MV-4-11 (cell line): ENCODE data around the gene MYO9A.

Source experiments
- DNase-seq: peaks from one replicate; lab custom pipeline; 2025; lab: John Stamatoyannopoulos, UW

The MYO9A gene, protein sequence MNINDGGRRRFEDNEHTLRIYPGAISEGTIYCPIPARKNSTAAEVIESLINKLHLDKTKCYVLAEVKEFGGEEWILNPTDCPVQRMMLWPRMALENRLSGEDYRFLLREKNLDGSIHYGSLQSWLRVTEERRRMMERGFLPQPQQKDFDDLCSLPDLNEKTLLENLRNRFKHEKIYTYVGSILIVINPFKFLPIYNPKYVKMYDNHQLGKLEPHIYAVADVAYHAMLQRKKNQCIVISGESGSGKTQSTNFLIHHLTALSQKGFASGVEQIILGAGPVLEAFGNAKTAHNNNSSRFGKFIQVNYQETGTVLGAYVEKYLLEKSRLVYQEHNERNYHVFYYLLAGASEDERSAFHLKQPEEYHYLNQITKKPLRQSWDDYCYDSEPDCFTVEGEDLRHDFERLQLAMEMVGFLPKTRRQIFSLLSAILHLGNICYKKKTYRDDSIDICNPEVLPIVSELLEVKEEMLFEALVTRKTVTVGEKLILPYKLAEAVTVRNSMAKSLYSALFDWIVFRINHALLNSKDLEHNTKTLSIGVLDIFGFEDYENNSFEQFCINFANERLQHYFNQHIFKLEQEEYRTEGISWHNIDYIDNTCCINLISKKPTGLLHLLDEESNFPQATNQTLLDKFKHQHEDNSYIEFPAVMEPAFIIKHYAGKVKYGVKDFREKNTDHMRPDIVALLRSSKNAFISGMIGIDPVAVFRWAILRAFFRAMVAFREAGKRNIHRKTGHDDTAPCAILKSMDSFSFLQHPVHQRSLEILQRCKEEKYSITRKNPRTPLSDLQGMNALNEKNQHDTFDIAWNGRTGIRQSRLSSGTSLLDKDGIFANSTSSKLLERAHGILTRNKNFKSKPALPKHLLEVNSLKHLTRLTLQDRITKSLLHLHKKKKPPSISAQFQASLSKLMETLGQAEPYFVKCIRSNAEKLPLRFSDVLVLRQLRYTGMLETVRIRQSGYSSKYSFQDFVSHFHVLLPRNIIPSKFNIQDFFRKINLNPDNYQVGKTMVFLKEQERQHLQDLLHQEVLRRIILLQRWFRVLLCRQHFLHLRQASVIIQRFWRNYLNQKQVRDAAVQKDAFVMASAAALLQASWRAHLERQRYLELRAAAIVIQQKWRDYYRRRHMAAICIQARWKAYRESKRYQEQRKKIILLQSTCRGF (N-terminal part only)

DNA sequence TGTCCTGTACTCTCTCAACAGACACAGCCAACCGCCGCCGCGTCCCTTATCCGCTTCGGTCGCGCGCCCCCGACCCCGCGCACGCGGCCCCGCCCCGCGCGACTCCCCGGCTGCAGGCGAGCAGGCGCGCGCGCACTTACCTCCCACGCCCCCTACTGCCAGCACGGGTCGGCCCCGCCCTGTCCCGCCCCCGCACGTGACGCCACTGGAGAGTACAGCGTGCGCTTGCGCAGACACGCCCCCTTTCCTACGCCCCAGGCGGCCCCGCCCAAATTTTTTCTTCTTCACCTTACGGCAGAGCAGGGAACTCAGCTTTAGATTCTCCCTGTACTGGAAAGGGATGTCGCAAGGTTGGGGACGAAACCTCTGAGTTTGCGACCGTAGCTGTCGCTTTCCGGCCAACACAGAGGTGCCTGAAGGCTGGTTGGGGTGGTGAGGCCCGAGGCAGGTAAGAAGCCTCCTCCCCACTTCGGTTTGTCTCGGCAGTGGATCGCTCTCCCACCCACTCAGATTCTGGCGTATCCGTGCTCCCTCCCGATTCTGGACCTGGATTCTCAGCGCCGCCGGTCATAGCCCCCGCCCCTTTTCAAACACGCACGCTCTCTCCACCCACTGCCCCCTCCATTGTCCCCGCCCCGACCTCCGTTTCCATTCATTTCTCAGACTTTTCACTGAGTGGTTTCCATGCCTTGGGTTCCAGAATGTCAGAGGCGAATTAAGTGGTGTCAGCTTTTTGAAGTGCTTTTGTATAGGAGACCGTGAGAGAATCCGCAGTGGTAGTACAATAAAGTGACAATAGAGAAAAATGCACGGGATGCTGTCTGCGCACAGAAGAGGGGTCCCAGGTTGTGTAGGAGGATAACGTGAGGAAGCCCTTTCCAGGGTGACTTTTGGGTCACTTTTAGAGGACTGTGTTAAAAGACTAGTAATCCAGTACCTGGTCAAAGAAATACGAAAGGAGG lies at the start of gene MYO9A, which contains the start of gene SENP8:
TSS of gene MYO9A (minus strand) at position 134 of the 962 bp plus-strand sequence. CDS start 71,587 bp downstream, outside the sequence.
TSS of gene SENP8 (plus strand) at position 387 of the 962 bp plus-strand sequence. CDS start 21,221 bp downstream, outside the sequence.
- DNase-seq: peak; percentile 98

DNA sequence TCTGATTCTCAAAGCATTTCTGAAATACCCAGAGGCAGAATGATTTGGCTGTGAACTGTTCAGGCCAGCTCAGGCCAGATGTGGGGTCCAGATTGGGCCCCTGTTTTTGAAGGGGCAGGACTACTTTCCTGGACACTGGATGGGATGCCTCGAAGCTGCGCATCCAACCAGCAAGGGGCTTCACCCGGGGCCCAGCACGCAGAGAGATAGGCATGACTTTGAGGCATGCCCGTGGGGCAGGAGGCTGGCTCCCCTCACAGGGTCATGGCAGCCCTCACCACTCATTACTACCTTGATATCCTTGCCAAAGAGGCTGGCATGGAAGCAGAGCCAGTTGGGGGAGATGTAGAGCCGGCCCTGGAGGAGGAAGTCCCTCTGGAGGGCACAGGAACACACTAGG lies 49.5 kb upstream of the MYO9A start:
- no peak for DNase-seq

DNA sequence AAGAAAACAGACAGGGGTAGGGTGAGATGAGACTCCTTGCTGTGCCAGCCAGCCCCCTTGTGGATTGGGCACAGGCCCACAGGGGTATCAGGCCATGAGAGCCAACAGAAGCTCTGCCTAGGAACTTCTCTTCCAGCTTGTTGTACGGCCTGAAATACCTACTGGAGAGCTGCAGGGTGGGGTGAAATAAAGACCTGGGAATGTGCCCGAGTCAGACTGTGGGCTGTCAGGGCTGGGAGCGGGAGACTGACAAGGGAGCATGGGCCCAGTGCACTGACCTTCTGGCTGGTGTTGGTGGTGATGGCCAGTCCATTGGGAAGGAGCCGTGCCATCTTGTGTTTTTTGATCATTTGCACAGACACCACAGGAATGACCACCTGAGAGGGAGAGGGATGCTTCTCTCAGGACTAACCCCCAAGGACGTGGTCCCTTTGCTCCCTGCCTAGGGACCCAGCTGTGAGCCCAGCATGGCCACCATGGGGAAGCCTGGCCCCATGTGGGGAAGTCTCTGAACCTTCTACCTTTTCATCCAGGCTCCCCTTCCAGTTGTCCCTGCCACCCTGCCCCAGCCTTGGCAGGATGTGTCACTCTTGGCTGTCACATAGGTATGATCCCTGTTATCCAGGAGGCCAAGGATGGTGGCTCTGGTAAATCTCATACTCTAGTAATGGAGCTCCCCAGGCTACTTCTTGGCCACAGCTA lies 48.9 kb upstream of the MYO9A start:
- no peak for DNase-seq

DNA sequence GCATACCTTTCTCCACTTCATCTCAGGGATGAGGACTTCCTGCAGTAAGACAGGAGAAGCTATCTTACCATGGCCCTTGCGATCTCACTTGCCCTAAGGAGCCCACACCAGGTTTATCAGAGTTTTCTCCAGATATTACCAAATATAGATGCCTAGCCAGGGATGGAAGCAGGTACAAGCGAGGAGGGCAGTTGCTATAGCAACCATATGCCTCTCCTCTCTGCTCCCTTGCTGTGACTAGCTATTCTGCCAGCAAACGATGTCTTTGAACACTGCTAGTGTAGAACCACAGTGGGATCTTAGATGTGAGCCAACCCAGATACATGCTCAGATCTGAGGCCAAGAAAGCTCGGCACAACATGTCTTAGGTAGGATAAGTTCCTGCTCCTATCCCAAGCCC lies 45.8 kb upstream of the MYO9A start:
- DNase-seq: no peak

DNA sequence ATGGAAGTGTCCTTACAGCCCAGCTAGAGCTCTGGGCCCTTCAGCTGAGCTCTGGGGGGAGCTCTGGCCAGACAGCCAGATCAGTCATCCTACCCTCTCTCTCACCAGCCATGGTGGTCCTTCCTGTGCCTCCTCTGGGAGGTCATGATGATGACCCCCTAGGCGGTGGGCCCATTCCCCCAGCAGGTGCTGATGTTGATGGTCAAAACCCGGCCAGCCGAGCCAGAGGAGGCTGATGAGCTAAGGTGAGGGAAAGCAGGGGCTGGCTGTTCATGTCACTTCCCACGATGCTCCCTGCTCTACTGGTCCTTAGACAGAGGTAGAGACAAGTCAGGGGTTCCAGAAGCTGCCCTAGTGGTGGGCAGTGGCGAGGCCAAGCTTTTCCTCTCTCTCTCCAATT lies 44.6 kb upstream of the MYO9A start:
- DNase-seq: no peak

DNA sequence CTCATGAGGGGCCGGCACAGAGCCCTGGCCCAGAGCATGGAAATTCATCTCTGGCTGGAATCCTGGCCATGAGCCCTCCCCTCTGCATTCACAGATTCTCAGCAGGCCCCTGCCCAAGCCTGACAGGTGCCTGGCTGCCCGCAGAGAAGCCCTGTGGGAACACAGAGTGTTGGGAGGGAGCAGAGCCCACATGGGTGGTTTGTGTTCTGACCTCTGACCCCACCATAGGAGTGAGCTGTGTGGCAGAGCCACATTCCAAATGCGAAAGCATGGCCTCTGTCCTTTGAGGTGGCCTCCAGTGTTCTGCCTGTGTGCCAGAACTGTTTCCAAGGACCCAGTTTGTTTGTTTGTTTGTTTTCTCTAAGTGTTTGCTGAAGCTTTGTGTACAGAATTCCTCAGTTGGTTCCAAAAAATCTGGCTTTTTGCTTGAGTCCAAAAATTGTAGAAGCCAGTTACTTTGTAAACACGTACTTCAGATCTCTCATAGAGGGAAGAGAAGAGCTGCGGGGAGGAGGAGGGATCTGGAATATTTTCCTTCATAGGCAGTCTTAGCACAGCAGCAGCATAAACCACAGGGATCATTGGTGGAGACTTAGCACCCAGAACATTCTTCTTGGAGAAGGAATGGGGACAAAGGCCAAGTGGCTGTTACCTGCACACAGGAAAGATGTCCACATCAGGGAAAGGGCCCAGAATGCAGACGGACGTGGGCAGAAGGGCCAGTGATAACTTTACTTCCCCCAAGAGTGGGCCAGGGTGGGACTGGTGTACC lies 43.6 kb upstream of the MYO9A start:
- DNase-seq: no peak

DNA sequence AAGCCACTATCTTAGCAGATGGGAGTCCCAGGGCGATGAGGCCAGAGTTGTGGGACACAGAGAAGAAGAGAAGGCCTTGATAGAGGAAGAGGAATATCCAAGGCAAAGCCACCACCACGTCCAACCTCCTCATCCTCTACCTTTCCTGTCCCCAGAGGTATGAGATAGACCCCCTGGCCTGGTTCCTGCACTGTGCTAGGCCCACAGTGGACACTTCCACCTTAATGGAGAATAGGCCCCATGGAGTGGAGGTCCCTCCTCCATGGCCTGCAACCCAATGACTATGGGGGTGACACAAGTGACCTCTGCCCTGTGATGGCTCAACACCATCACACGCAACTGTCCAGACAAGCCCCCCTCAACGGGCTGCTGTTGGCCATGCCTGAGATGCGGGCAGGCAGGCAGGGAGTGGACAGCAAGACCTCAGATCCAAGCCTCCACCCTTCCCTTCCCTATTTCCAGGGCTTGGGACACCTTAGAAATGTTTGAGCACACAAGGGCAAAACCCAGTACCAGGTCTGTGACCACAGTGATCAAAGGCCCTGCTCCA lies 42.8 kb upstream of the MYO9A start:
- no peak for DNase-seq

DNA sequence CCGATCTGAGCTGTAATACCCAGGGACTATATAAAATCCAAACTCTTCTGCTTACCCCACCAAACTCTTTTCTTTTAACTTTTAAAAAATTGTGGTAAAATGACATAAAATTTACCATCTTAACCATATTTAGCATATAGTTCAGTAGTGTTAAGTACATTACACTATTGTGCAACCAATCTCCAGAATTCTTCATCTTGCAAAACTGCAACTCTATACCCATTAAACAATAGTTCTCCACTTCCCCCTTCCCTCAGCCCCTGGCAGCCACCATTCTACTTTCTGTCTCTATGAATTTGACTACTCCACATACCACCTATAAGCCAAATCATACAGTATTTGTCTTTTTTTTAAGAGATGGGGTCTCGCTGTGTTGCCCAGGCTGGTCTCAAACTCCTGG lies 39.0 kb upstream of the MYO9A start:
- DNase-seq: peak; percentile 71

DNA sequence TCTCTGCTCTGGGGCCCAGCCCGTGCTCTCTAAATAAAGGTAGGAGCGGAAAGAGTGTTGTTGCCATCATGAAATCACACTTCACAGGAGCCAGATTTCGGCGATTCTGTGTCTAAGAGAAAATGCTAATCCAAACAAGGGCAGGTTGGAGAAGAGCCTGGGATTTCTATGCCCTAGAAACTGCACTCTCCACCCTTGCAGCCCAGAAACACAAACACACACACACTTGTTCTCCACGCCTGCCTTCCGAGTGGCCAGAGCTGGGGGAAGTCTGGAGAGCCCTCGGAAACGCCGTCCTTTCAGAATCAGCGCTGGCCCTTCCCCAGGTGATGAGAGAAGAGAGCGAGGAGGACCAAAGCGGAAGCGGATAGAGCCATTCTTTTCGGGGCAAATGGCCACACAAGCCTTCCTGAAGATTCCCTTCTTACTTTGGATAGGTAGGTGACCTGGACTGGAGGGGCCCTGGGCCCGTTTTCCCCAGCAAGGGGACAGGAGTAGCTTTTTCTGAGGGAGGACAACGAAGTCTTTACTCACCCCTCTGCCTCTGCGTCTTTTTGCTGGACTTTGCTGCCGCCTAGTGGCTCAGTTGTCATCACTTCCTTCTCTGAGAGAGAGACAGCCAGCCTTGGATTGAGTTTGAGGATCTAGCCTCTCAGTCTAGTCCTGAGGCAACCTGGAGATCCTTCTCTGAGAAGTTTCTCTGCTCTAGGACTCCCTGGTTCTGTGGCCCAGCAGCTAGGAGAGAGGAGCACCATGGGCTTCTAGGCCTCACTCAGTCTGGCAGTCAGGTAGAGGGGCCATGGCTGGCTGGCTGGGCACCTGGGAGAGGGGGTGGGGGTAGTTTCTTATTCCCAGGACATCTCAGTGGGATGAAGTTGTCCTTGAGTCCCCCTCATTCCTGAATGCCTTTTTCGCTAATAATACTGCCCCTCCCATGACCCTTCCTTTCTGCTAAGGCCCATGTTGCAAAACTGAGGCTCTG lies 38.0 kb upstream of the MYO9A start:
- DNase-seq: peak; percentile 70

DNA sequence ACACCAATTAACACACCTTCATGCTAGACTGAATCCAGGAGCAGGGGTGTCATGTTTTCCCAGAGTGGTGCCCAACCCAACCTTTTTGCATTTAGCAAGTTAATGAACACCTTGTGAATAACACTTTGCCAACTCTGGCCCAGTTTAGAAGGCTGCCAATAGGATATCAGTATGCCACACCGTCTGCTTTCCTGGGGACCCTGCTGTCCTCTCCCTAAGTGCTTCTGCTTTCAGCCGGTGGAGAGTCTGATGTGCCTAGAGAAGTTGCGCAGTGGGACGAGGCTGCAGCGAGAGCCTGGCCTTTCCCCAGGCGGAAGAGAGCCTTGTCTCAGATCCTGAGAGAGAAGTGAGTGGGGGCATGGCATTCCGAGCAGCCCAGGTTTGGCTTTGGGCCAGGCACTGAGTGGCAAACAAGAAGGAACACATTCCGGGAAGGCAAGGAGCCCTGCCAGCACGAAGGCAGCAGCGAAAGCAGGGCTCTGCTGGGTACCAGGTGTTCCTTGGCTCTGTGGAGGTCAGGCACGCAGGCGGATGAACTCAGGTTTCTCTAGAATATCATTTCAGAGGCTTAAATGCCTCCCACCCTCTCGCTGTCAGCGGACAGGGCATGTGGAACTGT lies 37.2 kb upstream of the MYO9A start:
- no peak for DNase-seq

DNA sequence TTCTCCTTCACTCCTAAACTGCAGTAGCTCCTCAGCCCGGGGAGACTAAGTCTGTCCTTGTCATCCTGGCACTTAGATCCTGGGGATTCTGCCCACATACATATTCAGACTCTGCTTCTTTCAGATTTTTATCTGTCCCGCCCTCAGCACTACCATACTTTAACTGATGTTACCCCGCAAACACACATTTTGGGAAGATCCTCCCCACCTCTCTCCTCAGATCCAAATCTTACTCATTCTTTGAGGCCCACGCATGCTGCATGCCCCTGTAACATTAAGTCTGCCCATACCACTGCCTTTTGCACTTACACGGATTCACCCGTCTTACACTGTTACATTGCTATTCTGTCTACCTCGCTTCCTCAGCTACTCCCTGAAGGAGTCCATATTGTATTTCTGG lies 36.4 kb upstream of the MYO9A start:
- DNase-seq: no peak

DNA sequence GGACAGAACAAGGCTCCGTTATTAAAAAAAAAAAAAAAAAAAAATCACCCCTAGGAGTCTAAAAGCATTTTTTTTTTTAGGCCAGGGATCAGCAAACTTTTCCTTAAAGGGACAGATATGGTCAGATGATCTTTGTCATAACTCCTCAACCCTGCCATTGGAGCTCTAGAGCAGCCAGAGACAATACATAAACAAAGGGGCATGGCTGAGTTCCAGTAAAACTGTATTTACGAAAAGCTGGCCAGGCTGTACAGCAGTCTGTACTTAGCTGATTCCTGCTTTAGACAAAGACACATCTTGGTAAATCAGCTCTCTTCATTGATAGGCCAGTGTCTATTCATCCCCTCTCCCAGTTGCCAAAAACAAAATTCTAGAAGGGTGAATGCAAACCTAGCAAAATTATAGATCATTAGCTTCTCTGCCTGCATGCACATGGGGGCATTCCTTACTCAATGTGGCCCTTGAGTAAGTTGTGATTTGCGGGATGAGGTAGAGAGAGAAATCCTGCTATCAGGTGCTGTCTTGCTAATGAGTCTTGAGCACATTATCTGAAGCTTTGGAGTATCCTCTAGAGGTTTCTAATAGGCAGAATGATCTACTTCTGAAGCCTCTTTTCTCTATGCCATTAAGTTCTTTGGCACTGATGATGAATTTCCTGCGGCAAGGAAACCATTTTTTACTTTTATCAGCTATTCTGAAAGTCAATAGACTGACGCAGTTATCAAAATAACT lies 35.5 kb upstream of the MYO9A start:
- no peak for DNase-seq

DNA sequence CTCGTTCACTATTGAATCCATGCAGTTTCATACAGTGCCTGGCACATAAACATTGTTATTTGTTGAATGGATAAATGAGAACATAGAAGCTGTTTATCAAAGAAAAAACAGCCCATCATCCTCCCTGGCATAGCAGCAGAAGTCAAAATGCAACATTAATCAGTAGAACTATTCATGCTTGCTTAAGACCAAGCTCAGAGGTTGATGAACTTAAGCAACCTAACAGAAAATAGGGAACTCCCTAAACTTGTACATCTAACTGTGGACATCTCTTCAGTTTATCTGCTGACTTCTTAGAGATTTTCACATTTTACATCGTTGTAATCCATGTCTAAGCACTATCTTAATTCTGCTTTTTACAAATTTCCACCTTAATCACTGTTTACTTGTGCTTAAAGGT lies 29.5 kb upstream of the MYO9A start:
- peak; percentile 44 for DNase-seq

DNA sequence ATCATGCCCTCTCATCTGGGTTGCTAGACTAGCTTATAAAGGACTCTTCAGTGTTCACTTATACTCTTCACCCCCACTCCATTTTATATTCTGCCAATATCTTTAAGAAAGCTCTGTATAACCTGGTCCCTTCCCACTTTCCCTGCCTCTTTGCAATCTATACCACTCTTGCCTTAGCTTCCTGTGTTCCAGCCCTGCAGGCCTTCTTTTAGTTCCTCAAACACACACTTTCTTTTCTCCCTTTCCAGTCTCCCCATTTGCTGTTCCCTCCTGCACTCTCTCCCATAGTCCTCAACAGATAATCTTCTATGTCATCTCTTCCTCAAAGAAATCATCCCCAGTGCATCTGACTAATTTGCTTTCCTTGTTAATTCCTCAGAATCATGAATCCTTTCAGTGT lies 29.0 kb upstream of the MYO9A start:
- DNase-seq: peak; percentile 7

DNA sequence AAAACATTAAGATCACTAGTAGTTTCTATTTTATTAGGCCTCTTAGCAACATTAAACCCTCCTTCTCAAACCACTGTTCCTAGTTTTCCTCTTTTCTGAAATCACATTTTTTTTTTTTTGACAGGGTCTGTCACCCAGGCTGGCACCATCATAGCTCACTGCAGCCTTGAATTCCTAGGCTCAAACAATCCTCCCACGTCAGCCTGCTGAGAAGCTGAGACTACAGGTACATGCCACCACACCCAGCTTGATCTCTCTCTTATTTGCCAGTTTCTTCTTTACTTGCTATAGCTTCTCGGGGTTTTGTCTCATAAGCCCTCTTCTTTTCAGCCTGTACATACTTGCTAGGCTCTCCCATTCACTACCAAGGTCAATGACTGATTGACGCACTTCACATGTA lies 28.3 kb upstream of the MYO9A start:
- no peak for DNase-seq

DNA sequence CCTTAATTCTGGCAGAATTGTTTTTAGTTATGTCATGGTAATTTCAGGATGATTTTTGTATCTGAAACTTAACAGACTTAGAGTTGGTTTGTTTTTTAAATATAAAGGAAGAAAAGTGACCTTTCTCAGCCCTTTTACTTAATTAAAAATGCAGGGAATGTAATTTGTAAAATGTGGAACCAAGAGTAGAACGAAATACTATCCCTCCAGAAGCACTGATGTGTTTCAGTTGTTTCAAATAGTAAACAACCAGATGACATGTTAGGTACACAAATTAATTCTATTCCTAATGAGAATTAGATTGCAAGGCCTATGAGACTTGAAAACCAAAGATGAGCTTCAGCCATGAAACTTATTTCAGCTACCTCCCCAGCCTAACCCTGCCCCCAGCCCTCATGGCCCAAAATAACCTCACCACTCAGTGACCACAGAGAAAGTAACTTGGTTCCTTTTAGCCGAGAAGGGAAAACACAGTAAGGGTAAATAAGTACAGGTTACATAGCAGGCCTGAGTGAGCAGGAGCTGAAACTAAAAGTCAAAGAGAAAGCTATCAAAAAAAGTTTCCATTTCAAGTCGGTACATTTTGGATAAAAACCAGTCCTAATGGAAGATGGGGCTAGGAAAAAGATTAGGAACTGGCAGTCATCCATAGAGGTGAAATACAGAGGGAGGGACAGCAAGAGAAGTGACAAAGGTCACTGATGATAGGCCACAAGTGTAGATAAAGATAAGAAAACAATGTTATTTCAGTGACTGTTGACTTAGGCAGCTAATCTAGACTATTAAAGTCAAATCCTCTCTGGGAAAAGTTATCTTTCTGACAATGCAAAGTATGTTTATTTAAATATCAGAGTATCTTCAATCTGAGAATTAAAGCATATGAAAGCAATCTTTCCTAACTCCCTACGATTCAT lies 23.5 kb upstream of the MYO9A start:
- peak; percentile 51 for DNase-seq
